K562 (cell line): ENCODE data around the gene MAGEB4. TPM values are rescaled to one million over a fixed set of nuclear protein-coding genes. Genes with fewer than 3 reads are reported as not detected.

Source experiments
- BACH1 ChIP-seq: fragments of 200-800 bp; sonication (Bioruptor generic); IDR thresholded peaks from 2 replicates; pipeline ENCODE4 v1.6.1; 2016; ENCODE audit warnings: missing genetic modification characterization, missing compliant biosample characterization
- BRD4 ChIP-seq: fragments of 200-600 bp; sonication (generic); IDR thresholded peaks from 2 replicates; pipeline ENCODE4 v1.6.1; 2017; ENCODE audit warnings: inconsistent platforms
- CEBPG ChIP-seq, 3 experiments: fragments of 200-800 bp in 1 of 3; sonication (Bioruptor generic) in 1 of 3; sonication (generic) in 1 of 3; formaldehyde crosslinking in 1 of 3; IDR thresholded peaks in 2 of 3; conservative IDR thresholded peaks in 1 of 3; 2 replicates each; pipeline versions ENCODE4 v1.6.1 to v1.8.0; 2016 to 2022; ENCODE audit warnings: missing compliant biosample characterization in 2 of 3, missing genetic modification characterization in 2 of 3, mild to moderate bottlenecking in 1 of 3, missing genetic modification reagents in 1 of 3
- DLX4 ChIP-seq: fragments of 250-450 bp; sonication (Bioruptor Pico); IDR thresholded peaks from 2 replicates; pipeline ENCODE4 v1.6.1; 2021; ENCODE audit warnings: mild to moderate bottlenecking
- ERF ChIP-seq: fragments of 450-650 bp; formaldehyde crosslinking; IDR thresholded peaks from 2 replicates; pipeline ENCODE4 v1.4.0; 2020; ENCODE audit warnings: mild to moderate bottlenecking, mixed read lengths
- ESRRA ChIP-seq: fragments of 450-650 bp; IDR thresholded peaks from 2 replicates; pipeline ENCODE4 v1.6.1; 2014; ENCODE audit warnings: low read depth, mild to moderate bottlenecking, moderate library complexity, borderline replicate concordance
- KDM1A ChIP-seq, 2 experiments: fragments of 450-650 bp; IDR thresholded peaks; 2 replicates each; pipeline ENCODE4 v1.6.1; 2016; ENCODE audit warnings: mild to moderate bottlenecking in 2 of 2
- KLF1 ChIP-seq: fragments of 450-650 bp; IDR thresholded peaks from 2 replicates; pipeline ENCODE4 v1.6.1; 2016; ENCODE audit warnings: missing genetic modification characterization, missing compliant biosample characterization
- MCM7 ChIP-seq, 2 experiments: fragments of 450-650 bp; IDR thresholded peaks; 2 replicates each; pipeline ENCODE4 v1.6.1; 2016 to 2018
- MEF2A ChIP-seq: IDR thresholded peaks from 2 replicates; pipeline ENCODE4 v1.6.1; 2011; ENCODE audit warnings: low read depth, mild to moderate bottlenecking, low read length, moderate library complexity; ENCODE audit not compliant: control insufficient read depth
- NKRF ChIP-seq: fragments of 450-650 bp; IDR thresholded peaks from 2 replicates; pipeline ENCODE4 v1.6.1; 2016; ENCODE audit warnings: borderline replicate concordance
- NONO ChIP-seq, 2 experiments: fragments of 200-400 bp in 1 of 2; fragments of 450-650 bp in 1 of 2; formaldehyde crosslinking in 1 of 2; IDR thresholded peaks; 2 replicates each; pipeline ENCODE4 v1.6.1; 2017; ENCODE audit warnings: low read depth in 2 of 2, mild to moderate bottlenecking in 2 of 2, moderate library complexity in 2 of 2, low read length in 1 of 2
- NUFIP1 ChIP-seq: fragments of 450-650 bp; IDR thresholded peaks from 2 replicates; pipeline ENCODE4 v1.6.1; 2018; ENCODE audit not compliant: partially characterized antibody
- RBBP5 ChIP-seq: fragments of 200-600 bp; sonication (generic); IDR thresholded peaks from 2 replicates; pipeline ENCODE4 v1.6.1; 2012; ENCODE audit warnings: borderline replicate concordance, mild to moderate bottlenecking, low read length, control low read depth, inconsistent platforms; ENCODE audit not compliant: insufficient read depth, poor library complexity, severe bottlenecking
- RERE ChIP-seq: sonication (generic); formaldehyde crosslinking; IDR thresholded peaks from 2 replicates; pipeline ENCODE4 v1.8.0; 2023; ENCODE audit warnings: missing genetic modification reagents, mild to moderate bottlenecking, borderline replicate concordance
- RHOXF2B ChIP-seq: fragments of 250-450 bp; sonication (Bioruptor Pico); conservative IDR thresholded peaks from 2 replicates; pipeline ENCODE4 v1.5.1; 2021
- RNF2 ChIP-seq: sonication (generic); IDR thresholded peaks from 2 replicates; pipeline ENCODE4 v1.6.1; 2016
- SMARCA4 ChIP-seq: fragments of 450-650 bp; IDR thresholded peaks from 2 replicates; pipeline ENCODE4 v1.6.1; 2016
- SRF ChIP-seq, 2 experiments: fragments of 250-450, 450-650 bp in 1 of 2; sonication (Bioruptor Pico) in 1 of 2; sonication (generic) in 1 of 2; formaldehyde crosslinking; IDR thresholded peaks; 2 replicates each; pipeline versions ENCODE4 v1.5.0 to v1.5.1; 2020 to 2022; ENCODE audit warnings: mild to moderate bottlenecking in 1 of 2, missing genetic modification reagents in 1 of 2
- XRCC4 ChIP-seq: IDR thresholded peaks from one replicate; pipeline ENCODE4 v1.6.1; 2011; ENCODE audit not compliant: insufficient read depth, insufficient read length; ENCODE audit errors: extremely low read depth
- YBX1 ChIP-seq: fragments of 450-650 bp; IDR thresholded peaks from 2 replicates; pipeline ENCODE4 v1.7.1; 2016; ENCODE audit warnings: mild to moderate bottlenecking
- ZNF134 ChIP-seq: fragments of 250-450 bp; sonication (Bioruptor Pico); conservative IDR thresholded peaks from 2 replicates; pipeline ENCODE4 v1.4.0; 2020
- polyA plus RNA-seq, 8 experiments: library from polyadenylated mRNA; depleted of rRNA in 4 of 8; stranded (reverse) in 5 of 8; unstranded in 3 of 8; fragments of >200 nt; fragmentation: Nextera tagmentation in 2 of 8; fragmentation: Illumina TruSeq in 1 of 8; extraction: Ambion mirVana in 2 of 8; extraction: Trizol in 1 of 8; gene quantifications; 2 replicates each; pipeline versions ENCODE4 v1.2.1 to v1.2.3, GENCODE V29; 2011 to 2014; ENCODE audit warnings: inconsistent platforms in 1 of 8, missing spikeins in 1 of 8
- total RNA-seq, 7 experiments: library from RNA; depleted of rRNA in 6 of 7; stranded (reverse); fragments of >200 nt in 6 of 7; fragmentation: Illumina TruSeq in 2 of 7; extraction: Trizol in 2 of 7; gene quantifications; 2 replicates each; pipeline versions ENCODE4 v1.2.1 to v1.2.3, GENCODE V29; 2011 to 2021; ENCODE audit warnings: low replicate concordance in 1 of 7

The MAGEB4 gene
- total and polyA plus RNA-seq, 9 of the 15 experiments (the other 6 are each of a cell fraction or from before 2014, with no cell fraction given), result 0.04 to 0.09 (median 0.06) TPM; not detected in 6

GRCh38 chrX:30246769-30247489 lies 5.1 kb downstream of the MAGEB4 start, which contains the start of gene MAGEB1 (continued):
- TF ChIP-seq DLX4 (CRISPR knock-in tag), result no peak
- no peak for TF ChIP-seq KDM1A (IDR thresholded peaks at IDR 0.05)
- TF ChIP-seq RNF2, result peak; percentile 29; the same call in 1 of the 2 replicates
- TF ChIP-seq MCM7 (IDR thresholded peaks at IDR 0.05), result no peak
- no peak for TF ChIP-seq NKRF
- TF ChIP-seq XRCC4, result no peak
- TF ChIP-seq BACH1, result no peak
- no peak for TF ChIP-seq RBBP5
- TF ChIP-seq KLF1 (tag), result no peak
- no peak for TF ChIP-seq RHOXF2B
- TF ChIP-seq YBX1, result no peak
- no peak for TF ChIP-seq SMARCA4
- TF ChIP-seq MEF2A, result no peak
- TF ChIP-seq ERF (CRISPR knock-in tag), result no peak
- no peak for TF ChIP-seq CEBPG (CRISPR knock-in tag; IDR thresholded peaks at IDR 0.05)
- no peak for TF ChIP-seq CEBPG (tag; conservative IDR thresholded peaks at IDR 0.05 in 1 of 2, IDR thresholded peaks at IDR 0.05 in 1 of 2)
- TF ChIP-seq SRF (CRISPR knock-in tag; IDR thresholded peaks at IDR 0.05), result no peak
- TF ChIP-seq RERE, result no peak
- TF ChIP-seq ESRRA, result peak; percentile 53; the same call in 1 of the 2 replicates
- no peak for TF ChIP-seq NUFIP1
- no peak for TF ChIP-seq ZNF134
- TF ChIP-seq NONO (IDR thresholded peaks at IDR 0.05; ENCODE audit: low read depth in 2 of 2, low read length in 1 of 2), result no peak
- TF ChIP-seq BRD4, result no peak
